ENCODE data around the gene PHLDA2.
"Not testable (repeated sequence)": the region's sequence is repeated elsewhere in the genome, so short reads cannot be mapped to it uniquely, and the experiment has no call there.

PHLDA2 gene

DNA sequence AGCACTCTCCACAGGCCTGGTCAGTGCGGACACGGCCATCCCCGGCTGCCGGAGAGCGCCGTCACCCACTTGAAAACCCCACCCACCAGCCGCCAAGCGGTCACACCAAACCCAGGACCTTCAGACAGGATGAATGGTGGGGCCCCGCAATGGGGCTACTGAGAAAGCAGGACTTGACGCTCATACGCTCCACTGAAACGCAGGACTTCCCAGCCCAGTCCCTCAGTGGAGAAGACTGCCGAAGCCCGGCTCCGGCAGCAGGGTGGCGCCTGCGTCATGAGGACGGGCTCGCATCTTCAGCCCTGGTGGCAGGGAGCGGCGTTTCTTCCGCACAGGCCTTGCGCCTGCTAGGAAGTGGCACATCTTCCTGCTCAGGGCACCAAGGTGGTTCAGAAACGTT lies 15.3 kb upstream of the PHLDA2 start:
- DNase-seq, result no peak

DNA sequence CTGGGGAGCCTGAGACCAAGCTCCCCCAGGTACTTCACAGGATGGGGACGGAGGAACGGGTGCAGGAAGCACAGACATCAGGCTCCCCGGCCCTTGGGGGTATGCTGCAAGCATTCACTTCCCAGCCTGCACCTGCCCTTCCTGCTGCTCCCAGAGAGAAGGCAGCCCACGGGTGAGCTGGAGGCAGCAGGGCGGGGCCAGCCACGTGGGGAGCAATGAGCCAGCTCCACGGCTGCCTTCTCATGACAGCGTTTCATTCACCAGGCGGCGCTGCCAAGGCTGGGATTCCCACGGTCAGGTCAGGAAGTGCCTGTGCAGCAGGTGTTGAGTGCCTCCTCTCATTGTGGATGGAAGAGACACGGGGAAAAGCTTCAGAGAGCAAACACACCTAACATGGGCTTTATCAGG lies 14.5 kb upstream of the PHLDA2 start:
- DNase-seq, result no peak

GRCh38 chr11:2942872-2943710 lies 13.9 kb upstream of the PHLDA2 start:
- no peak for DNase-seq

DNA sequence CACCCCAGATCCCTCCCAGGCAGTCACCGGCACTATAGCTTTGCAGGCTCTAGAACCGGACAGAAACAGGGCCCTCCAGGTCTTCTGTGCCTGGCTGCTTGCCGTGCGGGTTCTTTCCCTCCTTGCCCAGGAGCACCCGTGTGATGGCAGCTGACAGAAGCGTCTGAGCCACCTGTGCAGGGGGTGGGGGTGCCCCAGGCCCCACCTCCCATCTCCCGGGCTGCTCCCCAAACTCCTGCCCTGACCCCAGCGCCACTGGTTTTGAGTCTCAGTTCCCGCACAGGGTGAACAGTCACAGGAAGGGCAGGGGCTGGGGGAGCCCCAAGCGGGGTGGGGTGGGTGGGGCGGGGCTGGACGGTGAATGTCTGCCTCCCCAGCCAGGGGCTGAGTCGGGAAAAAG lies 13.2 kb upstream of the PHLDA2 start:
- DNase-seq, result no peak

- no peak for DNase-seq
Observed at GRCh38 chr11:2940921-2941821, 12.0 kb upstream of the PHLDA2 start.

GRCh38 chr11:2940147-2940920 lies 11.1 kb upstream of the PHLDA2 start:
- DNase-seq, result no peak

GRCh38 chr11:2938458-2939418 lies 9.5 kb upstream of the PHLDA2 start:
- not testable (repeated sequence) for DNase-seq

- DNase-seq, result not testable (repeated sequence)
Observed at GRCh38 chr11:2937641-2938457, 8.6 kb upstream of the PHLDA2 start.

DNA sequence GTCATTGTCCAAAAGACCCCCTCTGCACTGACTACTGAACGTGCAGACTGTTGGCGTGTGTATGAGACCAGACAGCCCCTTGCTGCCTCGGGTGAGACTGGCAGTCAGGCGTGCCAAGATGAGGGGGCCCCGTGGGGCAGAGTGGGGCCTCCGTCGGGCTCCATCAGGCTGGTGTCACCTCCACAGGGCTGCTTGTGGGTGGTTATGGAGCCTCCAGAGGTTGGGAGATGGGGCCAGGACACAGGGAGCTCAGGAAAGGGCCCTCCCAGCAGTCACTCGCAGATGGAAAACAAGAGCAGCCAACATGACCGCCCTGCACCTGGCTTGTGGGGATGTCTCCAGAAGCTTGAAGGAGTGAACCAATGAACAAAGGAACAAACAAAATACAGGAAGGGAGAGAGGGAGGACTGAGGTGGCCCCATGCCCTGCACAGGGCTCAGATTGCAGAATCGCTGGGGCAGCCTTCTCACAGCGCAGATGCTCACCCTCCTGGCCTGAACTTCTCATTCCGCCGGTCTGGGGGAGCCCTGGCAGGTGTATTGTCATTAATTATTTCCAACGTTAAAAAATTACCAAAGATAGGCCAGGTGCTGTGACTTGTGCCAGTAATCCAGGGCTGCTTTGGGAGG lies 5.5 kb upstream of the PHLDA2 start:
- DNase-seq, result no peak

DNA sequence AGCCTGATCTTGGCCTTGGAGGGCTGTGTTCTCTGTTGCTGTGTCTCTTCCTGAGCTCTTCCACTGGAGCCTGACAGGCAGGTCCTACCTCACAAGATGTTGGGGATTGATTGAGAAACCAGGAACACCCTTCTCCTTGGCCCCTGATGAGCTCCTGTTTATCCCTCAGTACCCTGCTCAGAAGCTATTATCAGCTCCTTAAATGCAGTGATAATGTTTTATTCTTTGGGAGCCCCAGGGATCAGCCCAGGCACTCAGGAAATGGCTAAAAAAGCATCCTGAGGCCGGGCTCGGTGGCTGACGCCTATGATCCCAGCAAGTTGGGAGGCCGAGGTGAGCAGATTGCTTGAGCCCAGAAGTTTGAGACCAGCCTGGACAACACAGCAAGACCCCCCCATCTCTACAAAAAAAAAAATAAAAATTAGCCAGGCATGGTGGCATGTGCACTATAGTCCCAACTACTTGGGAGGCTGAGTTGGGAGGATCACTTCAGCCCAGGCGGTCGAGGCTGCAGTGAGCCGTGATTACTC lies 4.9 kb upstream of the PHLDA2 start:
- no peak for DNase-seq

- DNase-seq, result no peak
Observed at GRCh38 chr11:2933375-2934020, 4.3 kb upstream of the PHLDA2 start.

- DNase-seq, result no peak
Observed at GRCh38 chr11:2932850-2933251, 3.6 kb upstream of the PHLDA2 start.

- no peak for DNase-seq
Observed at GRCh38 chr11:2931771-2932738, 2.8 kb upstream of the PHLDA2 start.

DNA sequence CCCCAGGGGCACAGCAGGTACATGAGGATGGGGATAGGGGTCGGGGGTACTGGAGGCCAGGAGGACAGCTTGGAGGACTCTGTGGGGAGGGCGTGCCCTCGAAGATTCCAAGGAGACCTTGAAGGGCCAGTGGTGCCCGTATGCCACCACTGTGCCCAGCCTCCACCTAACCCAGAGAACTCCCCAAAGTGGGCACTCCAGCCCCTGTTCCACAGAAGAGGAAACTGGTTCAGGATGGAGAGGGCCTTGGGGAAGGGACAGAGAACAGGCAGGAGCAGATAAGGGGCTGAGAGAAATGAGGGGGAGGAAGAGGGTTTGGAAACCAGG lies 2.2 kb upstream of the PHLDA2 start:
- no peak for DNase-seq

GRCh38 chr11:2930704-2931419 lies 1.6 kb upstream of the PHLDA2 start:
- DNase-seq, result no peak

DNA sequence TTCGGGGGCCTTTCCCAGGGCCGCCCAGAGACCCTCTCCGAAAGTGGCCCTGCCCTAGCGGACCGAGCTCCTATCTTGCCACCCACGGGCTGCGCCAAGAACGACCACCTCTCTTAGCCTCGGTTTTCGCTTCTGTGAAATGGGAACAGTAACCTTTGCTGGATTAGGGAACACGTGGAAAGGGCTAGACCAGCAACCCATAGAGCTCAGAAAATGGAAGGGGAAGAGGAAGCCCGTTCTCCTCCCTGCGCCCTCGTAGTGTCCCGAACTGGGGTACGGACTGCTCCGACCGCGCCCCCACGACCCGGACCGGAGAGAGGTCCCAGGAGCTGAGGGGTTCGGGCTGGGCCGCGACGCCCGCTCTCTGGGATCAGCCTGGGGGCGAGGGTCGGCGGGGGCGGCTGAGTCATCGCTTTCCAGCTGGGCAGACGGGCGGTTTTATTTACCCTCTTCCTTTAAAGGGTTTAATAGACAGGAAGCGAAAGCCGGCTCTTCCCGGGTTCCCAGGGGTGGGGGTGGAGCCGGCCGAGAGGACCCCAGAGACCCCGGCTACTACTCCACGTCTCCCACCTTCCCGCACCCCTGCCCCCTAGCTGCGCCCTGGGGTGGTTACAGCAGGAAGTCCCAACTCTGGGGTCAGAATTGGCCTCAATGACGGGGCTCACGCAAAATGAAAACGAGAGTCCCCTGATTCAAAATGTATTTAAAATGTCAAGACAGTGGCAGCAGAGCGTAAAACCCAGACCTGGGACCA lies 907 bp upstream of the PHLDA2 start:
- no peak for DNase-seq

- DNase-seq, result no peak
Observed at GRCh38 chr11:2929531-2929949, 320 bp upstream of the PHLDA2 start.
